WTC11 (cell line): ENCODE data around the gene TMEM214. TPM values are rescaled to one million over a fixed set of nuclear protein-coding genes. Genes with fewer than 3 reads are reported as not detected.

Experiments used
- ATAC-seq: fragments of 200-7000 bp; cut with Tn5 transposase; 2 replicates; pipeline ENCODE4 v1.10.0; 2021; ENCODE audit warnings: mild to moderate bottlenecking, moderate library complexity
- CTCF ChIA-PET: fragments of 300-600 bp; sonication (Branson Sonifier 250); formaldehyde crosslinking; loops from one replicate; lab custom pipeline; 2021; ENCODE audit warnings: antibody characterized with exemption; lab: Charles Lee
- POLR2A ChIA-PET: fragments of 350-600 bp; sonication (Branson Sonifier 250); formaldehyde crosslinking; loops from one replicate; lab custom pipeline; 2021; ENCODE audit warnings: antibody characterized with exemption; lab: Charles Lee
- DNase-seq: peaks from one replicate; pipeline ENCODE4 v3.0.0; 2021; ENCODE audit warnings: low spot score
- H3K27ac Mint-ChIP-seq: 2 replicates; pipeline ENCODE4 v1.8.0; 2021; ENCODE audit warnings: mixed read lengths
- H3K27me3 Mint-ChIP-seq: 2 replicates; pipeline ENCODE4 v1.8.0; 2021; ENCODE audit warnings: low read depth, mild to moderate bottlenecking, moderate library complexity, mixed read lengths
- H3K36me3 Mint-ChIP-seq: 2 replicates; pipeline ENCODE4 v1.8.0; 2021; ENCODE audit warnings: mixed read lengths
- H3K4me1 Mint-ChIP-seq: 2 replicates; pipeline ENCODE4 v1.8.0; 2022; ENCODE audit warnings: mixed read lengths
- H3K4me3 Mint-ChIP-seq: 2 replicates; pipeline ENCODE4 v1.8.0; 2021; ENCODE audit warnings: mild to moderate bottlenecking, moderate library complexity, mixed read lengths
- H3K9me3 Mint-ChIP-seq: 2 replicates; pipeline ENCODE4 v1.8.0; 2021; ENCODE audit warnings: mixed read lengths
- ATF3 ChIP-seq: sonication (generic); formaldehyde crosslinking; conservative IDR thresholded peaks from 2 replicates; pipeline ENCODE4 v1.8.1; 2022; ENCODE audit warnings: mild to moderate bottlenecking, missing genetic modification reagents
- ELF4 ChIP-seq: sonication (generic); formaldehyde crosslinking; IDR thresholded peaks from 2 replicates; pipeline ENCODE4 v1.8.1; 2022; ENCODE audit warnings: low read depth, mild to moderate bottlenecking, moderate library complexity, missing genetic modification reagents
- FOXP4 ChIP-seq: sonication (generic); formaldehyde crosslinking; IDR thresholded peaks from 2 replicates; pipeline ENCODE4 v1.8.0; 2022; ENCODE audit warnings: mild to moderate bottlenecking, missing genetic modification reagents
- GABPB1 ChIP-seq: sonication (generic); formaldehyde crosslinking; IDR thresholded peaks from 2 replicates; pipeline ENCODE4 v1.8.1; 2023; ENCODE audit warnings: mild to moderate bottlenecking, missing genetic modification reagents
- IRF1 ChIP-seq: sonication (generic); formaldehyde crosslinking; IDR thresholded peaks from 2 replicates; pipeline ENCODE4 v1.8.0; 2023; ENCODE audit warnings: missing genetic modification reagents
- JAZF1 ChIP-seq: fragments of 250-450 bp; sonication (Bioruptor Pico); IDR thresholded peaks from 2 replicates; pipeline ENCODE4 v1.9.0; 2021; ENCODE audit warnings: moderate library complexity, mild to moderate bottlenecking, inconsistent platforms
- JUN ChIP-seq: sonication (generic); formaldehyde crosslinking; IDR thresholded peaks from 2 replicates; pipeline ENCODE4 v1.8.0; 2023; ENCODE audit warnings: mild to moderate bottlenecking, missing genetic modification reagents
- MAX ChIP-seq: sonication (generic); formaldehyde crosslinking; IDR thresholded peaks from 2 replicates; pipeline ENCODE4 v1.8.0; 2022; ENCODE audit warnings: mild to moderate bottlenecking, missing genetic modification reagents
- NR1H2 ChIP-seq: sonication (generic); formaldehyde crosslinking; IDR thresholded peaks from 2 replicates; pipeline ENCODE4 v1.9.0; 2021; ENCODE audit warnings: mild to moderate bottlenecking, moderate library complexity, missing genetic modification reagents
- OVOL2 ChIP-seq: fragments of 250-450 bp; sonication (Bioruptor Pico); IDR thresholded peaks from 2 replicates; pipeline ENCODE4 v1.9.0; 2021; ENCODE audit warnings: mild to moderate bottlenecking, borderline replicate concordance
- TCF7 ChIP-seq: sonication (generic); formaldehyde crosslinking; IDR thresholded peaks from 2 replicates; pipeline ENCODE4 v1.8.0; 2022; ENCODE audit warnings: mild to moderate bottlenecking, low read depth, missing genetic modification reagents, moderate library complexity
- ZBTB43 ChIP-seq: sonication (generic); formaldehyde crosslinking; IDR thresholded peaks from 2 replicates; pipeline ENCODE4 v1.8.1; 2023; ENCODE audit warnings: mild to moderate bottlenecking, missing genetic modification reagents
- ZMAT4 ChIP-seq: fragments of 250-450 bp; sonication (Bioruptor Pico); IDR thresholded peaks from 2 replicates; pipeline ENCODE4 v1.9.0; 2021; ENCODE audit warnings: mild to moderate bottlenecking
- ZNF121 ChIP-seq: sonication (generic); formaldehyde crosslinking; IDR thresholded peaks from 2 replicates; pipeline ENCODE4 v1.8.0; 2023; ENCODE audit warnings: missing genetic modification reagents
- ZNF138 ChIP-seq: sonication (generic); formaldehyde crosslinking; conservative IDR thresholded peaks from 2 replicates; pipeline ENCODE4 v1.8.1; 2022; ENCODE audit warnings: mild to moderate bottlenecking, moderate library complexity, missing genetic modification reagents
- ZNF232 ChIP-seq: sonication (generic); formaldehyde crosslinking; IDR thresholded peaks from 2 replicates; pipeline ENCODE4 v1.8.0; 2022; ENCODE audit warnings: mild to moderate bottlenecking, missing genetic modification reagents
- ZNF281 ChIP-seq: sonication (generic); formaldehyde crosslinking; IDR thresholded peaks from 2 replicates; pipeline ENCODE4 v1.8.0; 2023; ENCODE audit warnings: mild to moderate bottlenecking, missing genetic modification reagents
- ZNF512 ChIP-seq: sonication (generic); formaldehyde crosslinking; IDR thresholded peaks from 2 replicates; pipeline ENCODE4 v1.8.1; 2022; ENCODE audit warnings: missing genetic modification reagents, borderline replicate concordance
- total RNA-seq: library from RNA; stranded (reverse); gene quantifications from 3 replicates; pipeline ENCODE4 v1.2.3, GENCODE V29; 2021

Gene TMEM214
- total RNA-seq, 1 experiment from 2014 or later = 57.1 TPM

- TF ChIP-seq ZMAT4 (CRISPR knock-in tag) (no peak), NR1H2 (CRISPR knock-in tag) (no peak), ATF3 (CRISPR knock-in tag) (no peak), MAX (CRISPR knock-in tag) (no peak)
Measured at GRCh38 chr2:27003857-27004256, 28.9 kb upstream of the TMEM214 start (continued).

GRCh38 chr2:27006602-27007415, 26.0 kb upstream of the TMEM214 start:
- Mint-ChIP-seq H3K9me3 (0 out of 2 replicates have a peak, but pooled peaks cover 3% of the 10 kb centered on the region), H3K27me3 (no peaks in the 10 kb centered on the region), H3K4me3 (no peak overlapping the region), H3K27ac (no peak overlapping the region)
- POLR2A ChIA-PET = no interaction called here
- TF ChIP-seq ZNF121 (CRISPR knock-in tag) (0 out of 2 replicates have a peak, but pooled peaks have one; percentile 2), TCF7 (CRISPR knock-in tag) (no peak)
- TF ChIP-seq, all 79 proteins: peak for 1
- DNase-seq = no peak
- H3K36me3 Mint-ChIP-seq = no peaks in the 10 kb centered on the region
- H3K4me1 Mint-ChIP-seq = peaks cover 2% of the 10 kb centered on the region
- ATAC-seq = no peak
- CTCF ChIA-PET = interaction anchor here (1.3 kb wide), 1 partner anchor 10 kb away, joined by 10 read pairs; no protein-coding TSS in a partner anchor

GRCh38 chr2:27007416-27008374, 25.1 kb upstream of the TMEM214 start:
- peaks cover 2% of the 10 kb centered on the region; the same call in 1 of the 2 replicates for H3K27me3 Mint-ChIP-seq

GRCh38 chr2:27008678-27009077, 24.1 kb upstream of the TMEM214 start:
- CTCF ChIA-PET = interaction anchor here (2.8 kb wide), 1 partner anchor 47 kb away, joined by 18 read pairs; no protein-coding TSS in a partner anchor
- Mint-ChIP-seq H3K4me1 (no peaks in the 10 kb centered on the region), H3K4me3 (no peak overlapping the region), H3K27ac (no peak overlapping the region), H3K27me3 (peaks cover 11% of the 10 kb centered on the region; the same call in 1 of the 2 replicates), H3K36me3 (peaks cover 16% of the 10 kb centered on the region), H3K9me3 (peaks cover 19% of the 10 kb centered on the region)
- DNase-seq (no peak), ATAC-seq (no peak)
- POLR2A ChIA-PET = no interaction called here
- TF ChIP-seq ZNF512 (no peak), IRF1 (CRISPR knock-in tag) (no peak), ZBTB43 (CRISPR knock-in tag) (no peak), GABPB1 (CRISPR knock-in tag) (no peak), ZNF281 (CRISPR knock-in tag) (no peak)

More at GRCh38 chr2:27007416-27008374, 25.1 kb upstream of the TMEM214 start:
- peaks cover 9% of the 10 kb centered on the region for H3K9me3 Mint-ChIP-seq
- H3K36me3 Mint-ChIP-seq = peaks cover 6% of the 10 kb centered on the region
- TF ChIP-seq ELF4 (CRISPR knock-in tag) = no peak
- no peak for TF ChIP-seq JAZF1 (CRISPR knock-in tag)
- no peak for TF ChIP-seq JUN
- no peak for TF ChIP-seq OVOL2 (CRISPR knock-in tag)
- TF ChIP-seq ZNF138 (CRISPR knock-in tag) = no peak
- no peak for TF ChIP-seq FOXP4 (CRISPR knock-in tag)
- no peak for TF ChIP-seq ZNF232 (CRISPR knock-in tag)
- no peak for ATAC-seq
- no peak overlapping the region for H3K27ac Mint-ChIP-seq
- ChIA-PET CTCF (interaction anchor here (1.3 kb wide), 1 partner anchor 9 kb away, joined by 10 read pairs; no protein-coding TSS in a partner anchor), POLR2A (no interaction called here)
- no peak overlapping the region for H3K4me3 Mint-ChIP-seq
- no peaks in the 10 kb centered on the region for H3K4me1 Mint-ChIP-seq
- DNase-seq = no peak
